ENCODE data around the gene CD109.
"Not testable (repeated sequence)": the region's sequence is repeated elsewhere in the genome, so short reads cannot be mapped to it uniquely, and the experiment has no call there.

Gene CD109

GRCh38 chr6:73688351-73688750 is 7.7 kb upstream of the CD109 start:
- DNase-seq (ENCODE audit: low spot score), result no peak

DNA sequence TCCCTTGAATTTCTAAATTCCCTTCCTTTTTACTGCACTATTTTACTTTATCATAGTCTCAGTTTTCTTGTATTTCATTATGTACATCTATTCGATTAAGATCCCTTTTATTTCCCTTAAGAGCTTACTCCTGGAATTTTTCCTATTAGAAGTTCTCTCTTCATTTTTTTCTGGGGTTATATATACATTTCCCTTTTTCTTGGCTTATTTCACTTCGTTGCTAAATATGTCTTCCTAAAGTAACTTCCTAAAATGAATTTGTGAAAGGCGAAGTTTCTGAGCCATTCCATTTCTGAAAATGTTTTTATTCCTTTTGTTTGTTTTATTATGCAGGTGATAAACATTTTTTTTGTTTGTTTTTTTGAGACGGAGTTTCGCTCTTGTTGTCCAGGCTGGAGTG is 5.9 kb upstream of the CD109 start:
- DNase-seq (ENCODE audit: low spot score), result no peak

- DNase-seq (ENCODE audit: low spot score), result no peak
These were observed 4.5 kb upstream of the CD109 start for GRCh38 chr6:73691512-73691911.

DNA sequence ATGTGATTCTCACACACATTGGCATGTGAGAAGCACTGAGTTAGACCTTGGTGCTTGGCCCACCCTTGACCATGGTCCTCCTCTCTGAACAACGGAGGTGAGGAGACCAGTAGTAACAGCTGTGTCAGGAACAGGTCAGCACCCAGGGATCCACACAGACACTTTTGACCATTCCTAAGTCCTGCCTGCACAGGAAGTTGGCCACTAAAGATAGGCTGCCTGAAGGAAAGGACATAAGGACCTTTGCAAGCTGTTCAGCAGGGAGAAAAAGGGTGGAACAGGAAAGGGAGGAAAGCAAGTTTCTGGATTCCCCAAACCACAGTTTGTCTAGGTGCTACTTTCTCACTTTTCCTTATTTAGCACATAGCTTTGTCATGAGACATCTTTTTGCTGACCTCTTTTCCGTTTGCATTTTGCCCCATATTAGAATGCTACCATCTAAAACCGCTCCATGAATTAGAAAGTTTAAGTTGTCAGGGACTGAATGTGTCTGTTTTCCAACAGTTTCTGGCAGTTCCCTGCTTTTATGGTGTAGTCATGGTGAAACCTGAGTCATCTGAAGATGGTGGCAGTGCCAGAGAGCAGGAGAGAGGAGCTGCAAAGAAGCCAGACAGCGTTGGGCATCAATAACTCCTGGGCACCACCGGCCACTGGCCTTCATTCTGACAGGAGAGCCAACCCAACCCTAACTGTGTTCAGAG is 1.1 kb upstream of the CD109 start:
- DNase-seq (ENCODE audit: low spot score), result peak; percentile 51

DNA sequence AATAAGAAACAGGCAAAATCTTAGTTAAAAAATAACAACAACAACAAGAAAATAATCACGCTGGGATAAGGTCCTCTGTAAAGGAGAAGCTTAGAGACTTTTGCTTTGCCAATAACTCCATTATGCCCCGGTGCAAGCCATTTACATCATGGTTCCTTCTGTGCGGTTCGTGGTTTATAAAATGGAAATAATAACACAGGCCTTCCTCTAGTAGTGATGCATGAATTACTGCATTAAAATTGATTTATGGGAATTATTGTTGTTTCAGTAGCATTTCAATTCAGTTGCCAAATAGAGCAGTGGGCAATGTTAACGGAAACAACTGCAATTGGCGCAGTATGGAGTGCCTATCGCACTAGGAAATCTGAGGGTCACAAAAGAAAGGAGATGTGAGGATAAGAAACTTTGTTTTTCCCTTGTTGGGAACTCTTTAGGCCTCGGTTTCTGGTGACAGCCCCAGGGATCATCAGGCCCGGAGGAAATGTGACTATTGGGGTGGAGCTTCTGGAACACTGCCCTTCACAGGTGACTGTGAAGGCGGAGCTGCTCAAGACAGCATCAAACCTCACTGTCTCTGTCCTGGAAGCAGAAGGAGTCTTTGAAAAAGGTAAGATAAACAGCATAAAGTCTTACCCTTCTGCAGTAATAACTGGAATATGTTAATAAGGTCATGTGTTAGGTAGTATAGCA is 1.1 kb downstream of the CD109 start:
- DNase-seq (ENCODE audit: low spot score), result no peak

GRCh38 chr6:73699676-73700459 is 3.9 kb downstream of the CD109 start:
- no peak for DNase-seq (ENCODE audit: low spot score)

DNA sequence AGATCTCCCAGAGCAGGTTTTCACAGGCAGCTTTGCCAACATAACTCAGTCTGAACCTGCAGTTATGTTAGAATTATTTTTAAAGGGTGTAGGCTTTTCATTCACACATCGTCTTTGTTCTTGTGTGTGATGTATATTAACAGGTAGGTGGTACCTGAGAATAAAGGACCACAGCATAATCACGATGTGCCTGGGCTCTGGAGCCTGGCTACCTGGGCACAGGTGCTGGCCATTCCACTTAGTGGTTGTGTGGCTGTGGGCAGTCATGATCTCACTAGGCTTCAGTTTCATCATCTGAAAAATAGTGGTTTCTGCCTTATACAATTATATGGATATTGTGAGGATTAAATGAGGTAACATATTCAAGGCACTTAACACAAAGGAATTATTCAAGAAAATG is 6.4 kb downstream of the CD109 start:
- no peak for DNase-seq (ENCODE audit: low spot score)

DNA sequence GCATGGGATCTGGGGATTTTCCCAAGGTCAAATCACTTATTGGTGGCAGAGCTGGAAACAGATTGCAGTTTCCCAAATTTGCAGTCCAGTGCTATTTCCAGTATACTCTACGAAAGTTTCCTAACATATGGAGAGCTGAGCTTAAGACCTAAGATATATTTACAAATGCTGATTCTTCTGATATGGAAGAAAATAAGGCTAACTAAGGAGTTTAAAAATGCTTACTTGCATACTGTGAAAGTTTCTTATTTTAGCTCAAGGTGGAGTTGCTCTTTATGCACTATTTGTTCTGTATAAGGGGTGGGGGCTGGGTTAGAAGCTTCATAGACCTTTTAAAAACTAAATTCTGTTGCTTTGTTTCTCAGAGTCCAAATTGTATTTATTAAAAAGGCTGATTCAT is 7.5 kb downstream of the CD109 start:
- DNase-seq (ENCODE audit: low spot score), result no peak

GRCh38 chr6:73704260-73704659 is 8.3 kb downstream of the CD109 start:
- DNase-seq (ENCODE audit: low spot score), result no peak

- DNase-seq (ENCODE audit: low spot score), result no peak
These were observed 8.8 kb downstream of the CD109 start for GRCh38 chr6:73704798-73705197.

GRCh38 chr6:73706971-73707370 is 11.0 kb downstream of the CD109 start:
- no peak for DNase-seq (ENCODE audit: low spot score)

GRCh38 chr6:73710470-73710869 is 14.5 kb downstream of the CD109 start:
- no peak for DNase-seq (ENCODE audit: low spot score)

- no peak for DNase-seq (ENCODE audit: low spot score)
These were observed 14.9 kb downstream of the CD109 start for GRCh38 chr6:73710948-73711347.

- DNase-seq (ENCODE audit: low spot score), result no peak
These were observed 16.7 kb downstream of the CD109 start for GRCh38 chr6:73712535-73713173.

DNA sequence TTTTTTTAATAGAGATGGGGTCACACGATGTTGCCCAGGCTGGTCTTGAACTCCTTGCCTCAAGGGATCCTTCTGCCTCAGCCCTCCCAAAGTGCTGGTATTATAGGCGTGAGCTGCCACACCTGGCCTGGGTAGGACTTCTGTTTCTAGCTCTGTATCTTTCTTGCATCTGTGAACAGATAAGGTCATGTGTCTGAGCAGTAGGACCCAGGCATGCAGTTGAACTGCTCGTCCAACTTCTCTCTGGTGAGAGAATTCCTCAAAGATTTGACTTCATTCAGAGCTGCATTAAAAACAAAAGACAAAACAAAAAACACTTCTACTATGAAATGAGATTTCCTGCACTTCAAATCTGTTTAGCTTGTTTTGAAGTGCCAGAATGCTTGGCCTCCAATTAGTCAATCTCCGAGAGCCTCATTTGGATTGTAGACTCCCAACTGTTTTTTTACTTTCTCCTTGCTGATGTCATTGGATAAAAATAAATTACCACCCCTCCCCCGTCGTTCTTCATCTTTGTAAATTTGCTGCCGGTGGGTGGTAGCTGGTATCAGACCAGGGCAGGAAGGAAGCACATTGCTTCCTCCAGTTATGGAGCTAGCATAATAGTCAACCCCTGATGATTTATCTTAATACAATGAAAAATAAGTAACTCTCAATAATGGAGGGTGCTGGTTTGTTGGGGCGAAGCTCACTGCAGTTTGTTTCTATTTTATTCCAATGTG is 17.6 kb downstream of the CD109 start:
- DNase-seq (ENCODE audit: low spot score), result no peak

DNA sequence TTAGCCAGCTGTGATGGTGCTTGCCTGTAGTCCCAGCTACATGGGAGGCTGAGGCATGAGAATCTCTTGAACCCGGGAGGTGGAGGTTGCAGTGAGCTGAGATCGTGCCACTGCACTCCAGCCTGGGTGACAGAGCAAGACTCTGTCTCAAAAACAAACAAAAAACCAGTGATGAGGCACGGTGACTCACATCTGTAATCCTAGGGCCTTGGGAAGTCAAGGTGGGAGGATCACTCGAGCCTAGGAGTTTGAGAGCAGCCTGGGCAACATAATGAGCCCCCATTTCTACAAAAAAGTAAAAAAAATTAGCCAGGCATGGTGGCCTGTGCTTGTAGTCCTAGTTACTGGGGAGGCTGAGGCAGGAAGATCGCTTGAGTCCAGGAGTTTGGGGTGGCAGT is 19.1 kb downstream of the CD109 start:
- DNase-seq (ENCODE audit: low spot score), result not testable (repeated sequence)

- no peak for DNase-seq (ENCODE audit: low spot score)
These were observed 23.0 kb downstream of the CD109 start for GRCh38 chr6:73719046-73719445.

DNA sequence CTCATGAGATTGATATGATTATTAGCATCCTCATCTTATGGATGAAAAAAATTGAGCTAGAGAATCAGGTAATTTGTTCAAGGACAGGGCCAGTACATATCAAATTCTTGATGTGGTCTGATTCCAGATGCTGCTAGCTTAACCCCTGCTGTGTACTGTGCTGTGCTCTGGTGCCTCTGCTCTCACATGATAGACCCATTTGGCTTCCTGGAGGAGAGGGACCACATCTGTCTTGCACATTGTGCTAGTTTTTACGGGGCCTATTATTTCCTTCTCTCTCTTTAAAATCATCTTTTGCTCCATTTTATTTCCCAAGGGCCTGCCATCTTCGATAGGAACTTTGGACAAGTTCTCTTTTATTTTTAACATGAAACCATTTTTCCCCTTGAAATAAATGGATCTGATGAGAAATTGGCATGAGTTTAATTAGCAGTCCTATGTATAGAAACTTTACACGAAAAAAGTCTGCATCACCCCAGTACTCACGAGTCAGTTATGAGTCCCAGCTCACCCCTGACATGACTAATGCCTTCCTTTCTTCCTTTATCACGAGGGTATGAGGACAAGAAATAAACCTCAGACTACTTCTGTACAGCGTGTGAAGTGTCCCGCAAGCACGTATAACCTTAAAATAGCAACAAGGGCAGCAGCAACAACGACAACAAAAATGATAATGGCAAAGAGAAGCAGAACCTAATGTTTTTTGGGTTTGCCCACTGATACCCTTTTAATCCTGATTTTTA is 26.5 kb downstream of the CD109 start:
- no peak for DNase-seq (ENCODE audit: low spot score)

DNA sequence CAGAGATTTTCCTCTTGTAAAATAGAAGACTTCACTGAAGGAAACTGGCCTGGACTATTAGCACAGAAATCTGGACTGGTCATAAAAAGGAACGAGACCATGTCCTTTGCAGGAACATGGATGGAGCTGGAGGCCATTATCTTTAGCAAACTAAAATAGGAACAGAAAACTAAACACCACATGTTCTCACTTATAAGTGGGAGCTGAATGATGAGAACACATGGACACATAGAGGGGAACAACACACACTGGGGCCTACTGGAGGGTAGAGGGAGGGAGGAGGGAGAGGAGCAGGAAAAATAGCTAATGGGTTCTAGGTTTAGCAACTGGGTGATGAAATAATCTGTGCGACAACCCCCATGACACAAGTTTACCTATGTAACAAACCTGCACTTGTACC is 27.5 kb downstream of the CD109 start:
- not testable (repeated sequence) for DNase-seq (ENCODE audit: low spot score)

DNA sequence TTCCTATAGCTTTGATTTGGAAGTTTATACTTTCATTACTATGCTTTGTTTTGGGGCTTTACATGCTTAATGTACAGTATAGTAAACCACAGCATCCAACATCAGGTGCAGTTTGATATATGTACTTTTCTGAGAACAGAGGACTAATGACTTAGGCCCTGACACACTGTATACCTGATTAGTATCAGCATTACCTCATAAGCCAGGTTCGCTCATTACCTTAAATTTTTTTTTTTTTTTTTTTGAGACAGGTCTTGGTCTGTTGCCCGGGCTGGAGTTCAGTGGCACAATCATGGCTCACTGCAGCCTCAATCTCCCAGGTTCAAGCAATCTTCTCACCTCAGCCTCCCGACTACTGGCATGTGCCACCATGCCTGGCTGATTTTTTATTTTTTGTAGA is 28.4 kb downstream of the CD109 start:
- DNase-seq (ENCODE audit: low spot score), result no peak

DNA sequence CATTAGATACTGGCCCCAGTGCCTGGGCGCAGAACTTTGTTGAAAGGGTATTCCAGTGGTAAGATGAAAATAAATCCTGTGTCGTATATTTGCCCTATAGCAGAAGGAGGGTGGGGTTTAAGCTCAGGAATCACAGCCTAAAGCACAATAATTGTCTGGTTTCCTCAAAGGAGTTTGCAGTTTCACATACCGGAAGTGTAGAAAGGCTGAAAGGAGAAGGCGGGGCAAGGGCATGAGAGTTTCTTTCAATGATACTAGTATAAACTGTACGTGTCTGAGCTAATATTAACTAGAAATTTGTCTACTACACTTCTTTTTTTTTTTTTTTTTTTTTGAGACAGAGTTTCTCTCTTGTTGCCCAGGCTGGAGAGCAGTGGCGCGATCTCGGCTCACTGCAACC is 29.2 kb downstream of the CD109 start:
- not testable (repeated sequence) for DNase-seq (ENCODE audit: low spot score)
